CD4-positive, alpha-beta T cell (primary cell): ENCODE measurements around the gene HSD17B11. TPM values are rescaled to one million over a fixed set of nuclear protein-coding genes. Genes with fewer than 3 reads are reported as not detected.
A peak's percentile ranks its signal among the peaks of the same experiment; 100 is the strongest.
"Not testable (repeated sequence)": the region's sequence is repeated elsewhere in the genome, so short reads cannot be mapped to it uniquely, and the experiment has no call there.

Experiments
- ATAC-seq: fragments of 200-7000 bp; cut with Tn5 transposase; one replicate; pipeline ENCODE4 v1.10.0; 2022; ENCODE audit warnings: mild to moderate bottlenecking; ENCODE audit not compliant: poor library complexity
- CTCF ChIA-PET: fragments of 350-600 bp; sonication (Branson Sonifier 250); formaldehyde crosslinking; loops from one replicate; lab custom pipeline; 2021; ENCODE audit warnings: antibody characterized with exemption, inconsistent platforms; lab: Charles Lee
- POLR2A ChIA-PET: fragments of 350-600 bp; sonication (Branson Sonifier 250); formaldehyde crosslinking; loops from one replicate; lab custom pipeline; 2021; ENCODE audit warnings: antibody characterized with exemption, inconsistent platforms; lab: Charles Lee
- DNase-seq, 14 experiments: peaks; one replicate each; pipeline ENCODE4 v3.0.0-alpha.2; 2013 to 2020; ENCODE audit warnings: mixed read lengths in 2 of 14
- H3K27ac ChIP-seq, 2 donors: one replicate each; pipeline versions ENCODE4 v1.5.1 to v1.7.0; 2013; ENCODE audit warnings: low read length in 2 of 2, low read depth in 1 of 2, mild to moderate bottlenecking in 1 of 2
- H3K27me3 ChIP-seq, 2 experiments: 1 replicate in 1 of 2; 2 replicates in 1 of 2; pipeline versions ENCODE4 v1.6.1 to v1.7.0; 2013; ENCODE audit warnings: low read length in 2 of 2, control low read depth in 1 of 2, mild to moderate bottlenecking in 1 of 2, moderate library complexity in 1 of 2; ENCODE audit not compliant: insufficient read depth in 2 of 2, control insufficient read depth in 1 of 2
- H3K36me3 ChIP-seq: one replicate; pipeline ENCODE4 v1.6.1; 2013; ENCODE audit warnings: low read length, control low read depth; ENCODE audit not compliant: insufficient read depth
- H3K4me1 ChIP-seq: one replicate; pipeline ENCODE4 v1.6.1; 2013; ENCODE audit warnings: low read length, control low read depth; ENCODE audit not compliant: insufficient read depth
- H3K4me3 ChIP-seq: one replicate; pipeline ENCODE4 v1.5.1; 2013; ENCODE audit warnings: mild to moderate bottlenecking, low read length, moderate library complexity
- H3K9me3 ChIP-seq, 2 experiments: 1 replicate in 1 of 2; 2 replicates in 1 of 2; pipeline versions ENCODE4 v1.6.1 to v1.7.0; 2013; ENCODE audit warnings: low read length in 2 of 2, mild to moderate bottlenecking in 2 of 2, control low read depth in 1 of 2, moderate library complexity in 1 of 2; ENCODE audit not compliant: control insufficient read depth in 1 of 2, insufficient read depth in 1 of 2
- H3K27ac Mint-ChIP-seq: one replicate; pipeline ENCODE4 v1.8.0; 2020; ENCODE audit warnings: mixed read lengths
- H3K27me3 Mint-ChIP-seq: one replicate; pipeline ENCODE4 v1.8.0; 2021; ENCODE audit warnings: mixed read lengths
- H3K36me3 Mint-ChIP-seq: one replicate; pipeline ENCODE4 v1.8.0; 2021; ENCODE audit warnings: low read depth, mixed read lengths
- H3K4me1 Mint-ChIP-seq: one replicate; pipeline ENCODE4 v1.8.0; 2021; ENCODE audit warnings: low read depth, mixed read lengths
- H3K4me3 Mint-ChIP-seq: one replicate; pipeline ENCODE4 v1.8.0; 2020; ENCODE audit warnings: mild to moderate bottlenecking, mixed read lengths
- H3K9me3 Mint-ChIP-seq: one replicate; pipeline ENCODE4 v1.8.0; 2020; ENCODE audit warnings: mixed read lengths
- intact Hi-C, 2 experiments: fragments of 100-400 bp; cut with DNase I in 1 of 2; cut with micrococcal nuclease in 1 of 2; formaldehyde crosslinking; loops; one replicate each; pipeline versions ENCODE4 v1.15.1 to v1.9.0; 2023 to 2025; cut with DNase I, micrococcal nuclease
- total RNA-seq, 174 experiments: library from RNA in 2 of 174; stranded (reverse) in 2 of 174; gene quantifications; one replicate each; pipeline ENCODE4 v1.2.3 and lab custom pipeline; 2021 to 2026
- TF ChIP-seq, protein P1 (sequence below): fragments of 200-600 bp; IDR thresholded peaks from one replicate; pipeline ENCODE4 v1.8.0; 2022; ENCODE audit warnings: antibody characterized with exemption, mild to moderate bottlenecking

The HSD17B11 gene
- total RNA-seq, 2 experiments from 2014 or later = 34.9 to 36.5 TPM

- peak overlapping the region; percentile 90 for H3K4me3 ChIP-seq
- peaks cover 63% of the 10 kb centered on the region for H3K4me1 Mint-ChIP-seq
- no peak for ATAC-seq
These were observed 2.1 kb downstream of the HSD17B11 start for GRCh38 chr4:87388901-87389300.

DNA sequence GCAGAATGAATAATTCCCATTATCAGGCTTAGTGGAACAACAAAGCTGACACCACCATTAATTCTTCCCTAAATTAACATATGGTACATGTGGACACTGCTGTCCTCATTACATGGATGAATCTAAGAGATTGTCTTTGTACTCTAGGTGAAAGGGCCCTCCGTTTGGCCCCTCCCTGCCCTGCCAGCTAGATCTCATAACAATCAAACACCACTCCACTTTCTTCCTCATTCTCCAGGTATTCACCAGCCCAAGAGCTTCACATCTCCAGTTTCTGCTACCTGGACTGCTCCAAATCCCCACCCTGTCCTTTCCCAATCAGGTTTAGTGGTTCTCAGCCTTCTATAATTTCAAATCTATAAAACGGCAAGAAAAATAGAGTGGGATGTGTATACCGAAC lies 3.8 kb downstream of the HSD17B11 start:
- peaks cover 74% of the 10 kb centered on the region for H3K4me1 Mint-ChIP-seq
- ATAC-seq (no peak), DNase-seq (no peak)
- H3K27ac ChIP-seq = no peak overlapping the region
- no peak overlapping the region for H3K4me3 ChIP-seq
- POLR2A ChIA-PET = interaction anchor here (0.5 to 1.7 kb wide), 2 partner anchors 36 to 39 kb away, joined by 3 to 5 read pairs; no protein-coding TSS in a partner anchor
- no peaks in the 10 kb centered on the region for H3K27me3 ChIP-seq
- H3K9me3 Mint-ChIP-seq = peaks cover 4% of the 10 kb centered on the region
- H3K27ac Mint-ChIP-seq = peak overlapping the region; percentile 16
- no peaks in the 10 kb centered on the region for H3K9me3 ChIP-seq
- H3K4me3 Mint-ChIP-seq = peak overlapping the region; percentile 27
- H3K36me3 Mint-ChIP-seq = peaks cover 60% of the 10 kb centered on the region
- TF ChIP-seq, protein P1, sequence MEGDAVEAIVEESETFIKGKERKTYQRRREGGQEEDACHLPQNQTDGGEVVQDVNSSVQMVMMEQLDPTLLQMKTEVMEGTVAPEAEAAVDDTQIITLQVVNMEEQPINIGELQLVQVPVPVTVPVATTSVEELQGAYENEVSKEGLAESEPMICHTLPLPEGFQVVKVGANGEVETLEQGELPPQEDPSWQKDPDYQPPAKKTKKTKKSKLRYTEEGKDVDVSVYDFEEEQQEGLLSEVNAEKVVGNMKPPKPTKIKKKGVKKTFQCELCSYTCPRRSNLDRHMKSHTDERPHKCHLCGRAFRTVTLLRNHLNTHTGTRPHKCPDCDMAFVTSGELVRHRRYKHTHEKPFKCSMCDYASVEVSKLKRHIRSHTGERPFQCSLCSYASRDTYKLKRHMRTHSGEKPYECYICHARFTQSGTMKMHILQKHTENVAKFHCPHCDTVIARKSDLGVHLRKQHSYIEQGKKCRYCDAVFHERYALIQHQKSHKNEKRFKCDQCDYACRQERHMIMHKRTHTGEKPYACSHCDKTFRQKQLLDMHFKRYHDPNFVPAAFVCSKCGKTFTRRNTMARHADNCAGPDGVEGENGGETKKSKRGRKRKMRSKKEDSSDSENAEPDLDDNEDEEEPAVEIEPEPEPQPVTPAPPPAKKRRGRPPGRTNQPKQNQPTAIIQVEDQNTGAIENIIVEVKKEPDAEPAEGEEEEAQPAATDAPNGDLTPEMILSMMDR = no peak
- CTCF ChIA-PET = no interaction called here
- intact Hi-C loops = loop anchor here in 1 of 2 experiments (5.0 kb wide), 1 partner anchor 170 kb away; no protein-coding TSS in a partner anchor
- H3K27me3 Mint-ChIP-seq = no peaks in the 10 kb centered on the region
- H3K36me3 ChIP-seq = peaks cover 4% of the 10 kb centered on the region
- peaks cover 31% of the 10 kb centered on the region for H3K4me1 ChIP-seq

More at GRCh38 chr4:87388901-87389300, 2.1 kb downstream of the HSD17B11 start:
- Mint-ChIP-seq H3K4me3 (peak overlapping the region; percentile 97), H3K9me3 (peaks cover 4% of the 10 kb centered on the region), H3K27me3 (no peaks in the 10 kb centered on the region), H3K27ac (peak overlapping the region; percentile 23), H3K36me3 (peaks cover 46% of the 10 kb centered on the region)
- ChIA-PET CTCF (interaction anchor here (1.9 kb wide), 1 partner anchor 13 kb away, joined by 9 read pairs; no protein-coding TSS in a partner anchor), POLR2A (interaction anchor here (0.8 kb wide), 1 partner anchor 33 kb away, joined by 7 read pairs; the partner anchor contains the start of gene NUDT9)
- Histone ChIP-seq H3K9me3 (no peaks in the 10 kb centered on the region), H3K27me3 (no peaks in the 10 kb centered on the region), H3K27ac (no peak overlapping the region), H3K36me3 (peaks cover 4% of the 10 kb centered on the region), H3K4me1 (peaks cover 31% of the 10 kb centered on the region)
- intact Hi-C loops = loop anchor here in 1 of 2 experiments (5.0 kb wide), 1 partner anchor 172 kb away; no protein-coding TSS in a partner anchor
- TF ChIP-seq, protein P1 = no peak
- no peak for DNase-seq

- H3K9me3 ChIP-seq, POLR2A ChIA-PET, DNase-seq, H3K27me3 Mint-ChIP-seq, H3K9me3 Mint-ChIP-seq, ATAC-seq, H3K4me3 Mint-ChIP-seq, H3K27ac ChIP-seq, H3K27me3 ChIP-seq, H3K4me3 ChIP-seq: not testable (repeated sequence)
- intact Hi-C loops = loop anchor here in 1 of 2 experiments (5.0 kb wide), 1 partner anchor 167 kb away; no protein-coding TSS in a partner anchor
- CTCF ChIA-PET = interaction anchor here (1.8 kb wide), 1 partner anchor 9 kb away, joined by 4 read pairs; no protein-coding TSS in a partner anchor
- Mint-ChIP-seq H3K27ac (peak overlapping the region; percentile 20), H3K36me3 (peaks cover 60% of the 10 kb centered on the region), H3K4me1 (peaks cover 56% of the 10 kb centered on the region)
- Histone ChIP-seq H3K36me3 (peaks cover 16% of the 10 kb centered on the region), H3K4me1 (peaks cover 23% of the 10 kb centered on the region)
These were observed 6.4 kb downstream of the HSD17B11 start for GRCh38 chr4:87384466-87385132.
